Measurements from ENCODE around the gene OTX2.

Gene OTX2

GRCh38 chr14:56796259-56796658 lies 14.0 kb downstream of the OTX2 start:
- H3K36me3 ChIP-seq (ENCODE audit: control insufficient read depth in 2 of 2, insufficient read depth in 1 of 2, low read length in 2 of 2) = no peaks in the 10 kb centered on the region
- CTCF ChIA-PET = no interaction called here
- POLR2A ChIA-PET = no interaction called here
- H3K4me3 ChIP-seq (ENCODE audit: low read depth, low read length) = no peak overlapping the region
- H3K9me3 ChIP-seq (ENCODE audit: control insufficient read depth, insufficient read depth, low read depth, low read length) = no peaks in the 10 kb centered on the region
- no peaks in the 10 kb centered on the region for H3K4me1 ChIP-seq (ENCODE audit: control insufficient read depth, insufficient read depth, low read length)
- TF ChIP-seq ZNF596 (tag by site-specific recombination; IDR thresholded peaks at IDR 0.05) = no peak
- TF ChIP-seq ZNF211 (tag by site-specific recombination; IDR thresholded peaks at IDR 0.05; ENCODE audit: low read depth) = no peak
- no peak for TF ChIP-seq ZNF10 (tag by site-specific recombination; IDR thresholded peaks at IDR 0.05)
- no peak for TF ChIP-seq ZNF654 (tag by site-specific recombination; IDR thresholded peaks at IDR 0.05; ENCODE audit: low read depth)
- no peak for TF ChIP-seq TRIM28 (IDR thresholded peaks at IDR 0.05; ENCODE audit: borderline replicate concordance, low read length)
- no peak for TF ChIP-seq SETDB1 (IDR thresholded peaks at IDR 0.05; ENCODE audit: insufficient read length, low read length)
- TF ChIP-seq YY1 (tag by site-specific recombination; IDR thresholded peaks at IDR 0.05) = no peak
- no peak for TF ChIP-seq ZNF266 (tag by site-specific recombination; IDR thresholded peaks at IDR 0.05; ENCODE audit: low read depth)
- TF ChIP-seq ZNF292 (tag by site-specific recombination; IDR thresholded peaks at IDR 0.05; ENCODE audit: borderline replicate concordance, low read depth) = no peak
- no peak for TF ChIP-seq ZNF302 (tag by site-specific recombination; IDR thresholded peaks at IDR 0.05; ENCODE audit: low read depth)
- H3K27ac ChIP-seq (ENCODE audit: extremely low read depth, low read depth, low read length) = no peak overlapping the region

GRCh38 chr14:56795284-56795622 lies 15.0 kb downstream of the OTX2 start:
- ChIA-PET POLR2A (no interaction called here), CTCF (interaction anchor here (0.6 kb wide), 1 partner anchor 30 kb away, joined by 3 read pairs; no protein-coding TSS in a partner anchor)
- TF ChIP-seq ZNF654 (tag by site-specific recombination; IDR thresholded peaks at IDR 0.05; ENCODE audit: low read depth) = no peak
- TF ChIP-seq GLI2 (tag by site-specific recombination; IDR thresholded peaks at IDR 0.05; ENCODE audit: borderline replicate concordance, low read depth) = no peak
- no peak for TF ChIP-seq ZNF623 (tag by site-specific recombination; IDR thresholded peaks at IDR 0.05)
- H3K4me3 ChIP-seq (ENCODE audit: low read depth, low read length) = no peak overlapping the region
- no peaks in the 10 kb centered on the region for H3K4me1 ChIP-seq (ENCODE audit: control insufficient read depth, insufficient read depth, low read length)
- no peaks in the 10 kb centered on the region for H3K36me3 ChIP-seq (ENCODE audit: control insufficient read depth in 2 of 2, insufficient read depth in 1 of 2, low read length in 2 of 2)
- H3K9me3 ChIP-seq (ENCODE audit: control insufficient read depth, insufficient read depth, low read depth, low read length) = no peaks in the 10 kb centered on the region
- H3K27ac ChIP-seq (ENCODE audit: extremely low read depth, low read depth, low read length) = no peak overlapping the region

GRCh38 chr14:56794557-56795283 lies 15.6 kb downstream of the OTX2 start:
- ChIA-PET CTCF (interaction anchor here (0.6 kb wide), 1 partner anchor 31 kb away, joined by 3 read pairs; no protein-coding TSS in a partner anchor), POLR2A (no interaction called here)
- H3K4me3 ChIP-seq (ENCODE audit: low read depth, low read length) = no peak overlapping the region
- TF ChIP-seq ZNF274 (IDR thresholded peaks at IDR 0.05; ENCODE audit: low read length) = no peak
- no peak for TF ChIP-seq ZNF274 (tag by site-specific recombination; IDR thresholded peaks at IDR 0.05; ENCODE audit: borderline replicate concordance)
- no peak for TF ChIP-seq ZBTB26 (tag by site-specific recombination; optimal IDR thresholded peaks at IDR 0.05)
- TF ChIP-seq GLIS2 (tag by site-specific recombination; IDR thresholded peaks at IDR 0.05) = no peak
- TF ChIP-seq ZNF221 (tag by site-specific recombination; IDR thresholded peaks at IDR 0.05; ENCODE audit: borderline replicate concordance) = no peak
- no peak for TF ChIP-seq ZSCAN30 (tag by site-specific recombination; IDR thresholded peaks at IDR 0.05)
- no peak for TF ChIP-seq ZNF280D (tag by site-specific recombination; IDR thresholded peaks at IDR 0.05)
- no peak for TF ChIP-seq ELK4 (IDR thresholded peaks at IDR 0.05; ENCODE audit: borderline replicate concordance, low read depth, low read length)
- no peak for TF ChIP-seq ZNF510 (tag by site-specific recombination; IDR thresholded peaks at IDR 0.05; ENCODE audit: insufficient replicate concordance)
- no peak for TF ChIP-seq YY1 (tag by site-specific recombination; IDR thresholded peaks at IDR 0.05)
- TF ChIP-seq ZNF26 (tag by site-specific recombination; IDR thresholded peaks at IDR 0.05) = no peak
- TF ChIP-seq ZBTB21 (tag by site-specific recombination; IDR thresholded peaks at IDR 0.05) = no peak
- no peak for TF ChIP-seq REPIN1 (tag by site-specific recombination; IDR thresholded peaks at IDR 0.05; ENCODE audit: low read depth)
- TF ChIP-seq ZBTB48 (tag by site-specific recombination; IDR thresholded peaks at IDR 0.05) = no peak

More at GRCh38 chr14:56794557-56795283, 15.6 kb downstream of the OTX2 start:
- H3K36me3 ChIP-seq (ENCODE audit: control insufficient read depth in 2 of 2, insufficient read depth in 1 of 2, low read length in 2 of 2) = no peaks in the 10 kb centered on the region
- no peaks in the 10 kb centered on the region for H3K4me1 ChIP-seq (ENCODE audit: control insufficient read depth, insufficient read depth, low read length)
- H3K9me3 ChIP-seq (ENCODE audit: control insufficient read depth, insufficient read depth, low read depth, low read length) = no peaks in the 10 kb centered on the region
- H3K27ac ChIP-seq (ENCODE audit: extremely low read depth, low read depth, low read length) = no peak overlapping the region

Data from HEK293 (cell line).